Chondrocyte (in vitro differentiated cells): Measurements from ENCODE around the gene NAALADL2. TPM values are rescaled to one million over a fixed set of nuclear protein-coding genes. Genes with fewer than 3 reads are reported as not detected.

Experiments used
- DNase-seq: peaks from one replicate; pipeline ENCODE4 v3.0.0; 2021; ENCODE audit warnings: mixed read lengths, low spot score
- H3K27ac Mint-ChIP-seq: one replicate; pipeline ENCODE4 v1.8.0; 2021; ENCODE audit warnings: mild to moderate bottlenecking, moderate library complexity, mixed read lengths; ENCODE audit not compliant: unreplicated experiment
- H3K27me3 Mint-ChIP-seq: 2 replicates; pipeline ENCODE4 v1.8.0; 2021; ENCODE audit warnings: low read depth, mixed read lengths
- H3K36me3 Mint-ChIP-seq: 2 replicates; pipeline ENCODE4 v1.8.0; 2021; ENCODE audit warnings: low read depth, mixed read lengths
- H3K4me1 Mint-ChIP-seq: 2 replicates; pipeline ENCODE4 v1.8.0; 2021; ENCODE audit warnings: low read depth, mild to moderate bottlenecking, mixed read lengths
- H3K4me3 Mint-ChIP-seq: one replicate; pipeline ENCODE4 v1.8.0; 2021; ENCODE audit warnings: mild to moderate bottlenecking, moderate library complexity, mixed read lengths; ENCODE audit not compliant: unreplicated experiment
- H3K9me3 Mint-ChIP-seq: 2 replicates; pipeline ENCODE4 v1.8.0; 2021; ENCODE audit warnings: low read depth, mixed read lengths
- CTCF ChIP-seq: fragments of 200-600 bp; sonication (generic); IDR thresholded peaks from 2 replicates; pipeline ENCODE4 v1.5.0; 2021; ENCODE audit warnings: antibody characterized with exemption, mild to moderate bottlenecking, moderate library complexity
- total RNA-seq: library from RNA; stranded (reverse); gene quantifications from 3 replicates; pipeline ENCODE4 v1.2.1, GENCODE V29; 2021

The NAALADL2 gene
- total RNA-seq, 1 donor from 2014 or later, result 8.0 TPM

- Mint-ChIP-seq H3K27ac (peak overlapping the region; percentile 94), H3K27me3 (no peaks in the 10 kb centered on the region), H3K4me3 (no peak overlapping the region), H3K36me3 (no peaks in the 10 kb centered on the region), H3K9me3 (no peaks in the 10 kb centered on the region), H3K4me1 (peaks cover 68% of the 10 kb centered on the region)
- DNase-seq, result no peak
- TF ChIP-seq CTCF, result no peak
Measured at GRCh38 chr3:174951498-174952005, 92.4 kb downstream of the NAALADL2 start.

GRCh38 chr3:174953068-174953467 is 93.9 kb downstream of the NAALADL2 start:
- Mint-ChIP-seq H3K27ac (no peak overlapping the region), H3K36me3 (no peaks in the 10 kb centered on the region), H3K4me3 (no peak overlapping the region), H3K9me3 (no peaks in the 10 kb centered on the region), H3K4me1 (peaks cover 76% of the 10 kb centered on the region), H3K27me3 (no peaks in the 10 kb centered on the region)
- no peak for TF ChIP-seq CTCF
- DNase-seq, result no peak

- no peaks in the 10 kb centered on the region for H3K36me3 Mint-ChIP-seq
- TF ChIP-seq CTCF, result no peak
- DNase-seq, result no peak
- no peaks in the 10 kb centered on the region for H3K9me3 Mint-ChIP-seq
- no peak overlapping the region for H3K4me3 Mint-ChIP-seq
- H3K27me3 Mint-ChIP-seq, result no peaks in the 10 kb centered on the region
- H3K4me1 Mint-ChIP-seq, result peaks cover 61% of the 10 kb centered on the region
- H3K27ac Mint-ChIP-seq, result no peak overlapping the region
Measured at GRCh38 chr3:174955513-174956016, 96.4 kb downstream of the NAALADL2 start.

DNA sequence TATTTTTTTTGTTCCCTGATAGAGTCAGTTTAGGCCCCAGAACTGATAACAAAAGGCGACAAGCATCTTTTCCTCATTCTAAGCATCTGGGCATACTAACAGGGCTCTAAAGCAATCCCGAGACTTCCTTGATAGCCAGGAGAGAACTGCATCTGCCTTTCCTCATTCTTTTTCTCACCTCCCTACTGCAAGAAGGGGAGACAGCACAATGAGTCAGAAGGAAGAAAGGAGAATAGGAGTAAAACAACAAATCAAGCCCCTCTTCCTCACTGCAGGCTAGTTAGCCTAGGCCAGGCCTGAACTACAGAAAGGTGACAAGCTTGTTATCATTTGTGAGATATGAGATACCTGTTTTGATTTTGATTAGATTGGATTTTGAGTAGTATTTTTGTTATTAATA is 97.9 kb downstream of the NAALADL2 start:
- no peaks in the 10 kb centered on the region for H3K9me3 Mint-ChIP-seq
- DNase-seq, result no peak
- peaks cover 46% of the 10 kb centered on the region for H3K4me1 Mint-ChIP-seq
- H3K36me3 Mint-ChIP-seq, result no peaks in the 10 kb centered on the region
- H3K27me3 Mint-ChIP-seq, result no peaks in the 10 kb centered on the region
- H3K27ac Mint-ChIP-seq, result peak overlapping the region; percentile 73
- H3K4me3 Mint-ChIP-seq, result no peak overlapping the region
- no peak for TF ChIP-seq CTCF

GRCh38 chr3:174957551-174958001 is 98.4 kb downstream of the NAALADL2 start:
- Mint-ChIP-seq H3K9me3 (no peaks in the 10 kb centered on the region), H3K27ac (peak overlapping the region; percentile 73), H3K4me1 (peaks cover 41% of the 10 kb centered on the region), H3K4me3 (no peak overlapping the region), H3K36me3 (no peaks in the 10 kb centered on the region), H3K27me3 (no peaks in the 10 kb centered on the region)
- no peak for TF ChIP-seq CTCF
- no peak for DNase-seq
